Measurements from ENCODE around the gene DDX42.
"Not testable (repeated sequence)": the region's sequence is repeated elsewhere in the genome, so short reads cannot be mapped to it uniquely, and the experiment has no call there.

Gene DDX42

DNA sequence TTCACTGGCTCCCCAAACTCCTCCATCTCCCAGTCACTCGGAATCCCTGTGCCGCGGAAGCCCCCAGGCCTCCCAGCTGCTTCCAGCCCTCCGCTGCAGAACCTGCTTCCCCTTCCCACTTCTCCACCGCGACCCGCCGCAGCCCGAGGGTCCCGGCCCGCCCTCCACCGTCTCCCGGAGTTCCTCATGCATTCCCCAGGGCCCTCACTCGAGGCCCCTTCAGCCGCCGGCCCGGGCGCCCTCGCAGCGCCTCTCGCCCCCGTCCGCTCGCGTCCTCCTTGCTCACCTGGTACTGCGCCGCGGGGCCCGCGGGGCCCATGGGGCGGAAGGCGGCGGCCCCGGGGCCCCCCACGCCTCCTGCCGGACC, 68.2 kb downstream of the DDX42 start:
- DNase-seq, result no peak

DNA sequence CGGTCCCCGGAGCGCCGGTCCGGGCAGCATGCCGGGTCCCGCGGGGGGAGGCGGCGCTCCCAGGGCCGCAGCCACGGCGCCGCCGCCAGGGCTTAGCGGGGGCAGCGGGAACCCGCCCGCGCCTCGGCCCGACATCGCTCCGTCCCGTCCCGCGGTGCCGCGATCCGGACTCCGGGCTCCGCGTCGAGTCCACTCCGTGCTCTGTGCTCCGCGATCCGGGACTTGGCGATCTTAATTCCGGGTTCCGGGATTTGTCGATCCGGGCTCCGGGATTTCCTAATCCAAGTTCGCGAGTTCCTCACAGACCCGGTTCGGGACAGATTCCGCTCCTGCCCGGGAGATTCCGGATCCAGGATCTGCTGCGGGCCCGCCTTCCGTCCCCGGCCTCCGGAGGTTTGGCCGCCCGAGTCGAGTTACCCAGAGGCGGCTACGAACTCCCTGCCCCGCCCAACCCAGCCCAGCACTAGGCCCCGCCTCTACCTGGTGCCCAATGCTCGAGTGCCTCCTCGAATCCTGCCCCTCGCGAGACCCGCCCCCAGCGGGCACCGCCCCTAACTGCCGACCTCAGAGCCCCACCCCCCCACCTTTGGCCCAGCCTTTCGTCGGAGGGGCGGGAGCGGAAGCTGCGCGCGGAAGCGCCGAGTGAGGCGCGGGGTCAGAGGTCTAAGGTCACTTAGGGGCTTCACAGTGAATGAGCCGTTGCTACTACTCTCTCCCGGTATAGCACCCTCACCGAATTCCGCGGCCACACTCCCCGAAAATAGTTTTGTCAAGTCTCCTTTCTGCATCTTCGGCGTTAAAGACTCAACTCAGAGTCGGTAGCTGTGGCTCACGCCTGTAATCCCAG, 68.8 kb downstream of the DDX42 start, which contains the start of gene SMARCD2:
Gene SMARCD2, minus strand, starts transcription at position 146 of the 847 bp plus-strand sequence. Its CDS starts 11 bp downstream, at position 135.
- peak; percentile 100 for DNase-seq

DNA sequence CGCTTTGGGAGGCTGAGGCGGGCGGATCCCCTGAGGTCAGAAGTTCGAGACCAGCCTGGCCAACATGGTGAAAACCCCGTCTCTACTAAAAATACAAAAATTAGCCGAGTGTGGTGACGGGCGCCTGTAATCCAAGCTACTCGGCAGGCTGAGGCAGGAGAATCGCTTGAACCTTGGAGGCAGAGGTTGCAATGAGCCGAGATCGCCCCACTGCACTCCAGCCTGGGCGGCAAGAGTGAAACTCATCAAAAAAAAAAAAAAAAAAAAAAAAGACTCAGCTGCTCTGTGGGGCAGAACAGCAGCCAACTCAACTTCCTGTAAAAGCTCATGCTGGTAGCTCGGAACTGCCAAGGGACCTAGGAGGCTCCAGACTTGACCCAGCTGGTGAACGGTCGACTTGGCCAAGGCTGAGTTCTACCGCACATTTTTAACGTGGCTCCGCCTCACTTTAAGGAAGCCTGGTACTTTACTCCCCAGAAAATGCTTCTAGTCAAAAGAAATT, 69.5 kb downstream of the DDX42 start:
- DNase-seq, result peak; percentile 52

DNA sequence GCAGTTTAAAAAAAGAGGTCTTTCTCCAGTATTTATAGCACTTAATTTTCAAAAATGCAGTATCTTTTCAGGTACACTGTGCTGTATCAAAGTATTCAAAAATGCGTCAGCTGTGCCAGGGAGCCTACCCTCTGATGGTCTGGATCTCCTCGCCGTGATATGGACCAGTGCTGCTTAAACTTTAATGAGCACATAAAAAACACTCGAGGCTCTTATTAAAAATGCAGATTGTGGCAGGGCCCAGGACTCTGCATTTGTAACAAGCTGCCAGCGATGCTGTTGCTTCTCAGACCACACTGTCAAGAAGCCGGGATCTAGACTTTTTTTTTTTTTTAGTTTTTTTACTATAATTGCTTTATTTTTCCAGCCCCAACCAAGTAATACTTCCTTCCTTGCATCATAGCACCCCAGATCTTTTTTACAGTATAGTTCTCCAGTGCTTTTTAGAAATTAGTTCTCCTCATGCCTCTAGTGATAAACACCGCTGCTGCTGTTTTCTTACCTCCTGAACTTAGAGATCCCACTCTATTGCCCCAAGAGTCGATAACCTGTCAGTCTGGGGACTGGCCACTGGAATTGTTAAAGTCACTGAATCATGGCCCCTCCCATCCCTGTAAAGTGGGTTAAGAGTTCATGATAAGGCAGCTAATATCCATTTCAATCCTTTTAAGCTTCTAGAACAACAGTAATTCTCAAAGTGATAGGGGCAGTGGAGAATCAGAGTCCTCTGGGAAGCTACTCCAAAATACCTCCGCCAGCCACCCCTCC, 70.1 kb downstream of the DDX42 start:
- DNase-seq, result no peak

DNA sequence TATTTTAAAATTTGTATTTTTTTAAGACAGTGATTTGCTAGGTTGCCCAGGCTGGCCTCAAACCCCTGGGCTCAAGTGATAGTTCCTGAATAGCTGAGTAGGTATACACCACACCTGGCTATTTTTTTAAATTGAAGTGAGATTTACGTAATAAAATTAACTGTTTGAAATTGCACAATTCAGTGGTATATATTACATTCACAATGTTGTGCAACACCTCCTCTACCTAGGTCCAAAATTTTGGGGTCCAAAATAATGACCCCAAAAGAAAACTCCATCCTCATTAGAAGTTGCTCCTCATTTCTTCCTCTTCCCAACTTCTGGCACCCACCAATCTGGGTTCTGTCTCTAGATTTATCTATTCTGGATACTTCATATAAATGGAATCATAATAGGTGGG, 71.5 kb downstream of the DDX42 start:
- DNase-seq, result no peak

DNA sequence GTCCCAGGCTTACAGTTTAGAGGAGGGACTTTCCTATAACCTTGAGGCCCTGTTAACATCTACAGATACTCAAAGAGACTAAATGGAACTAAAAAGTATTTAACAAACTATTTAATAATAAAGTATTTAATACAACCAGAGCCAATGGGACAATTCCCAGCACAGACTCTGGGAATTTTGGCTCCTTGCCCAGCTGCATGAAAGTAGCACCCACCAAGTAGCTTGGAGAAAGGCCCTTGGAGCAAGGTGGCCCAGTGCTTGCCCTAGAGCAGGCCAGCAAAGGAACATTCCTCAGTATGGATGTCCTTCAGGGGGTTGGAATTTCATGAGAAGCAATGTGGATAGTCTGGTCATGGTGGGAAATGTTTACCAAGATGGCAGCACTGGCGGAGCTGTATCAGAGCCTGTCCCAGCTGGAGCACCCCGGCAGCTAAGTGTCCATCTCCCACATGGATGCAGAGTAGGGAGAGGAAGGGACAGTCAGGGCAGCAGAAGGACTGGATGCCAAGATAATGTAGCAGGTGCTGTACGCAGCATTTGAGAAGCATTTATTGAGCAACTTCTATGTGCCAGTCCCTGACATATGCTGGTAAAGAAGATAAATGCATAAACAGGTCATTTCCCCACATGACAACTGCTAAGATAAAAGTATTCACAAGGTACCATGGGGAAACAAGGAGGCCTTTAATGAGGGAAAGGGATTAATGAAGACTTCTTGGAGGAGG, 73.7 kb downstream of the DDX42 start:
- DNase-seq, result no peak

DNA sequence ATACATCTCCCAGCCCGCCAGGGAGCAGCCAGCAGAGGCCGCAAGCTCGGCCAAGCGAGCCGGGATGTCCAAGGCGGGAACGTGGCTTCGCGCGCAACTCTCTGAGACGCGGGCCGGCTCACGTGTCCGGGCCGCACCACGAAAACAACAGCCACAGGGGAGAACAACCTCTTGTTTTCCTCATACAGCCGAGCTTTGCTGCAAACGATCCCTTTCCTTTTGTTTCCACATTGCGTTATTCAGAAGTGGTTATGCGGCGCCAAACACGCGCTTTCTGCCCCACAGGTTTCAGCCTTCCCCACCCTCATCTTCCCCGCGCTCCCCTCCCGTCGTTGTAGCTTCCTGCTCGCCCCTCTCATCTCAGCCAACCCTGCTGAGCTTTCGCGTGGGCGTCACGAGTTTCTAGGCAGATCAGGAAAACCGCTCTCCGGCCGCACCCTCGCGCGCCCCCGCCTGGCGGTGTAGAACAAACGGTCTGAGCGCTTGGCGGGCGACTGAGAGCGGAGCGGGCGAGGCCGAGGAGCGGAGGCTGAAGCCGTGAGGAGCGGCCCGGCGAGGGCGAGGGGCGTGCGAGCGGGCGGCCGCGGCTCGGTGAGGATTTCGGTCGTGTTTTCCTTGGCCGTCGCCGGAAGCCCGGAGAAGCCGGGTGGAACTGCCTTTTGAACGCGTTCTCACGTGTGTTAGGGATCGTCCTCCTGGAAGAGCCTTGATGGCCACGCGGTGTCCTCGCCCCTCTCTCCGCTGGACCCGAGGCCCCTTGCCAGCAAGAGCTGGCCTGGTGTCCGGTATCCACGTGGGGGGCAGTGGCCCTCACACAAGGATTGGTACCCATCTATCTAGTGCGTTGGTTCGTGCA, 75.1 kb downstream of the DDX42 start:
- peak; percentile 96 for DNase-seq

DNA sequence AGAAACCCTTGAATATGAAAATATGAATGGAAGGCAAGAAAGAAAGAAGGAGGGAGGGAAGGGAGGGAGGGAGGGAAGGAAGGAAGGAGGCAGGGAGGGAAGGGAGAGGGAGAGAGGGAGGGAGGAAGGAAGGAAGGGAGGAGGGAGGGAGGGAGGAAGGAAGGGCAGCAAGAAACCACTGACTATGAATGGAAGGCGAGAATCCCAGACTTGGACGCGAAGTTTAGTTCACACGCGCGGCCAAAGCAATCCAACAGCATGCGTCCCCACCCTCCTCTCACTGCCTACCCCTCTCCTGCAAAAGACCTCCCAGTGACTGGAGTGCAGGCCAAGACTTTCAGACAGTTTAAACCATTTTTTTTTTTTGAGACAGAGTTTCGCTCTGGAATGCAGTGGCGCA, 76.4 kb downstream of the DDX42 start:
- DNase-seq, result no peak

DNA sequence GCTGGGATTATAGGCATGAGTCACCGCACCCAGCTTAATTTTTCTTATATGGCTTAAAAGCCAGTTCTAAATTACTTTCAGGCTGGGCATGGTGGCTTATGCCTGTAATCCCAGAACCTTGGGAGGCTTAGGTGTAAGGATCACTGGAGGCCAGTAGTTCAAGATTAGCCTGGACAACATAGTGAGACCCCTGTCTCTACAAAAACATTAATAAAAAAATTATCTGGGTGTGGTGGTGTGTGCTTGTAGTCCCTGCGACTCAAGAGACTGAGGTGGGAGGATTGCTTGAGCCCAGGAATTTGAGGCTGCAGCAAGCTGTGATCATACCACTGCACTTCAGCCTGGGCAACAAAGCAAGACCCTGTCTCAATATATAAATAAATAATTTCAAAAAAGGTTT, 79.3 kb downstream of the DDX42 start:
- no peak for DNase-seq

DNA sequence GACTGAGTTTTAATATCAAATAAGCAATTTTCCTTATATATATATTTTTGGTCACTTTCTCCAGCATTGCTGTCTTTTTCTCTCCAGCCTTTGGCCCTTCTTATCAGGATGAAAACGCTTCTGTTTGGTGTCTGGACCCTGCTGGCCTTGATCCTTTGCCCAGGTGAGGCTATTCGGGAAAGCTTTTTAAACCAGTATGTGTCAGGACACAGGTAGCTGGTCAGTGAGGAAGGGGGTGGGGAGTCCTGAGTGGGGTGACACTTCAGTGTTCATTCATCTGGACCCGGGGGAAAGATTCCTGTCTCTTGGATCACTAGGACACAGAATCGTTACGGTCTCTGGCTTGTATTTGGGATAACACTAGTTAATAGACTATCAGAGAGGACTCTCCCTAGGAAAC, 80.7 kb downstream of the DDX42 start:
- DNase-seq, result no peak

DNA sequence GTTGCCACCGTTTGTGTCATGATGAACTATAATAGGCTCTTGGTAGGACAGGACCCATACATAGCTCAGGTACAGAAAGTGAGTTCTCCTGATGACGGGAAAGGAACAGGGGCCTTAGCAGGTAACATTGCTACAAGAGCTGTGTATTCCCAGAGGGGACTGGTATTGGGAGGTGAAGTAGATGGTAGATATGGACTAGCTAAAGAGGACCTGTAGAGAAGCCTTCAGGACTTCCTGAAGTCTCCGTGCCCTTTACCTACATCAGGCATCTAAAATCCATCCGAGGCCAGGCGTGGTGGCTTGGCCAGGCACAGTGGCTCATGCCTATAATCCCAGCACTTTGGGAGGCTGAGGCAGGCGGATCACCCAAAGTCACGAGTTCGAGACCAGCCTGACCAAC, 81.2 kb downstream of the DDX42 start:
- no peak for DNase-seq

DNA sequence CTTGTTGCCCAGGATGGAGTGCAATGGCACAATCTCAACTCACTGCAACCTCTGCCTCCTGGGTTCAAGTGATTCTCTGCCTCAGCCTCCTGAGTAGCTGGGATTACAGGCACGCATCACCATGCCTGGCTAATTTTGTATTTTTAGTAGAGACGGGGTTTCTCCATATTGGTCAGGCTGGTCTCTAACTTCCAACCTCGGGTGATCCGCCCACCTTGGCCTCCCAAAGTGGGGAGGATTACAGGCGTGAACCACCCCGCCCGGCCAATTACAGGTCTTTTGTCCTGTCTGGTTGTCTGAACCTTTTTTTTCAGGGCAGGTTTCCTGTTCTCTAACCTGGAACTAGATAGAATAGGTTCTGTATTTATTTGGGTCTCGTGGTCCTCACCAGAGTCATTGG, 82.5 kb downstream of the DDX42 start:
- not testable (repeated sequence) for DNase-seq

DNA sequence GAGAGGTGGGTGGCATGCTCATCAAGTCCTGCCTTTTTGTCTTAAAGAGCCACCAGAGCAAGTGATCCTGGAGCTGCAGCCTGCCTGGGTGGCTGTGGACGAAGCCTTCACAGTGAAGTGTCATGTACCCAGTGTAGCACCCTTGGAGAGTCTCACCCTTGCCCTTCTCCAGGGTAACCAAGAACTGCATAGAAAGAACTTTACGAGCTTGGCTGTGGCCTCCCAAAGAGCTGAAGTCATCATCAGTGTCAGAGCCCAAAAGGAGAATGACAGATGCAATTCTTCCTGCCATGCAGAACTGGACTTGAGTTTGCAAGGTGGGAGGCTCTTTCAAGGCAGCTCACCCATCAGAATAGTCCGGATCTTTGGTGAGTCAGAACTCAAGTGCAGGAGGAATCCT, 85.3 kb downstream of the DDX42 start:
- DNase-seq, result no peak

DNA sequence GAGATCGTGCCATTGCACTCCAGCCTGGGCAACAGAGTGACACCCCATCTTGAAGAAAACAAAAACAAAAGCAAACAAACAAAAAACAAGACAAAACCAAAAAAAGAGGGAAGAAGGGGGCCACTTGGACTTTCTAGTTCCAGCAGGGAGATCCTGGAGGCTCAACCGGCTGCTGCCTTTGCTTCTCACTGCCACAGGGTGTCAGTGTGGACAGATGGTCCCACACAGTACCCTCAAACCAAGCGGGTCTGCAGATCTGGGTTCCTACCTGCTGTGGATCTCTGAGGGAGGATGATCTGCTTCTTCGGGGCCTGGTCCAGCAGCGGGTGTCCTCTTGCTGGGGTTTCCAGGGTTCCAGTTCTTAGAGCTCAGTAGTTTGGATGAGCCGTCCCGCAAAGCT, 92.7 kb downstream of the DDX42 start:
- DNase-seq, result not testable (repeated sequence)
